ENCODE measurements around the gene LRPAP1.

LRPAP1 gene

DNA sequence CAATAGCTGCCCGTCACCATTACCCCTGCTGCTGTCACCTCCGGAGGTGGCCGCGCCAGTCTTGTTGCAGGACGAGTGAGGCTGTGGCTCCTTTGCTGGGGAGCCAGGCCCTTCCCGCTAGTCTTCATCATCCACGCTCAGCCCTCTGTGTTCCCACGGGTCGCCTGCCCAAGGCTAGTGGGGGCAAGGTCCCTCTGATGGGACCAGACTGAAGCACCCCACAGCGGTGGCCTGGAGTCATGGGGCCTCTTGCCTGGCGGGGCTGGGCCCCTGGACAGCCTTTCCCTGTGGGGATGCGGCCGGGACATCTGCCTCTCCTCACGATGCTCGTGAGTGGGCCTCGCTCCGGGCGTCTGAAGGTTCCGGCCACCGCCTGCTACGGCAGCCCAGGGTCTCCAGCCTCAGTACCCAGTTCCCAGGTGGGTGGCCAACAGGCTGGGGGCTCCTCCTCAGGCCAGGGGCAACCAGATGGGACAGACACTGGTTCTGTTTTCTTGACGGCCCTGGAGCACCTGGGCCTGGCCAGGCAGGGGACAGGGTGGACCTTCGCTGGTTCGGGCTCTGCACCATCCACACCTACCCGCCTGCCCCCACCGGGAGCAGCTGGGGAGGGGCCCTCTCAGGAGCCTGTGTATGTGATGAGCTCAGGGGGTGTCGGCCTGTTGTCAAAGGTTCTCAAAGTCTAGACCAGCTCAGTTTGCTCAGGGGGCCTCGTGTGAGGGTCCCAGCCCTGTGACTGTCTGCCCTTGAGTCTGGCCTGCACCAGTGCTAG, 36.8 kb downstream of the LRPAP1 start:
- H3K4me1 Mint-ChIP-seq, result peaks cover 46% of the 10 kb centered on the region
- no peak overlapping the region for H3K4me3 Mint-ChIP-seq
- ATAC-seq, result no peak
- H3K9me3 Mint-ChIP-seq, result no peaks in the 10 kb centered on the region
- no peaks in the 10 kb centered on the region for H3K27me3 Mint-ChIP-seq
- H3K27ac Mint-ChIP-seq, result no peak overlapping the region
- H3K36me3 Mint-ChIP-seq, result peaks cover 19% of the 10 kb centered on the region

- no peak for ATAC-seq
- Mint-ChIP-seq H3K4me3 (no peak overlapping the region), H3K9me3 (no peaks in the 10 kb centered on the region), H3K36me3 (peaks cover 25% of the 10 kb centered on the region), H3K27me3 (no peaks in the 10 kb centered on the region), H3K4me1 (peaks cover 55% of the 10 kb centered on the region), H3K27ac (no peak overlapping the region)
These were observed 37.8 kb downstream of the LRPAP1 start for GRCh38 chr4:3494462-3494871.

- H3K27ac Mint-ChIP-seq, result no peak overlapping the region
- H3K4me1 Mint-ChIP-seq, result peaks cover 61% of the 10 kb centered on the region
- no peak overlapping the region for H3K4me3 Mint-ChIP-seq
- no peaks in the 10 kb centered on the region for H3K9me3 Mint-ChIP-seq
- no peaks in the 10 kb centered on the region for H3K27me3 Mint-ChIP-seq
- H3K36me3 Mint-ChIP-seq, result peaks cover 25% of the 10 kb centered on the region
- ATAC-seq, result no peak
These were observed 38.3 kb downstream of the LRPAP1 start for GRCh38 chr4:3493720-3494461.

DNA sequence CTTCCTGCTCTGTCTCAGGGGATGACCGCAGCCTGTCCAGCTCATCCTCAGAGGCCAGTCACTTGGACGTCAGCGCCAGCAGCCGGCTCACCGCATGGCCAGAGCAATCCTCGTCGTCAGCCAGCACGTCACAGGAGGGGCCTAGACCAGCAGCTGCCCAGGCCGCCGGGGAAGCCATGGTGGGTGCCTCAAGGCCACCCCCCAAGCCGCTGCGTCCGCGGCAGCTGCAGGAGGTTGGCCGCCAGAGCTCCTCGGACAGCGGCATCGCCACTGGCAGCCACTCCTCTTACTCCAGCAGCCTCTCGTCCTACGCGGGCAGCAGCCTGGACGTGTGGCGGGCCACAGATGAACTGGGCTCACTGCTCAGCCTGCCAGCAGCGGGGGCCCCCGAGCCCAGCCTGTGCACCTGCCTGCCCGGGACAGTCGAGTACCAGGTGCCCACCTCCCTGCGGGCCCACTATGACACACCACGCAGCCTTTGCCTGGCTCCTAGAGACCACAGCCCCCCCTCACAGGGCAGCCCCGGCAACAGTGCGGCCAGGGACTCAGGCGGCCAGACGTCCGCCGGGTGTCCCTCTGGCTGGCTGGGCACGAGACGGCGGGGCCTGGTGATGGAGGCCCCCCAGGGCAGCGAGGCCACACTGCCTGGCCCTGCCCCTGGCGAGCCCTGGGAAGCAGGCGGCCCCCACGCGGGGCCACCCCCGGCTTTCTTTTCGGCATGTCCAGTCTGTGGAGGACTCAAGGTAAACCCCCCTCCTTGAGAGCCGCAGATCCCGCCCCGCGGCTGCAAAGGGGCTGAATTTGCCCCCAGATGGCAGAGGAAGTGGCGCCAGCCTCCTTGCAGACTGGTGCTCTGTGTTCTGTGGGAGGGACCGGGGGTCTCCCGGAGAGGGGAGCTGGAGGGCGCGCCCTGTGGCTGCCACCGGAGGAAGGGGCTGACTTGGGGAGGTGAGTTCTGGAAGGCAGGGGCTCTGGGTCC, 39.2 kb downstream of the LRPAP1 start:
- H3K9me3 Mint-ChIP-seq, result no peaks in the 10 kb centered on the region
- peaks cover 25% of the 10 kb centered on the region for H3K36me3 Mint-ChIP-seq
- H3K27me3 Mint-ChIP-seq, result no peaks in the 10 kb centered on the region
- no peak for ATAC-seq
- no peak overlapping the region for H3K4me3 Mint-ChIP-seq
- no peak overlapping the region for H3K27ac Mint-ChIP-seq
- H3K4me1 Mint-ChIP-seq, result peaks cover 69% of the 10 kb centered on the region

GRCh38 chr4:3491681-3492405, 40.4 kb downstream of the LRPAP1 start:
- Mint-ChIP-seq H3K4me3 (no peak overlapping the region), H3K36me3 (peaks cover 25% of the 10 kb centered on the region), H3K4me1 (peaks cover 71% of the 10 kb centered on the region), H3K27me3 (no peaks in the 10 kb centered on the region), H3K27ac (no peak overlapping the region), H3K9me3 (no peaks in the 10 kb centered on the region)
- no peak for ATAC-seq

DNA sequence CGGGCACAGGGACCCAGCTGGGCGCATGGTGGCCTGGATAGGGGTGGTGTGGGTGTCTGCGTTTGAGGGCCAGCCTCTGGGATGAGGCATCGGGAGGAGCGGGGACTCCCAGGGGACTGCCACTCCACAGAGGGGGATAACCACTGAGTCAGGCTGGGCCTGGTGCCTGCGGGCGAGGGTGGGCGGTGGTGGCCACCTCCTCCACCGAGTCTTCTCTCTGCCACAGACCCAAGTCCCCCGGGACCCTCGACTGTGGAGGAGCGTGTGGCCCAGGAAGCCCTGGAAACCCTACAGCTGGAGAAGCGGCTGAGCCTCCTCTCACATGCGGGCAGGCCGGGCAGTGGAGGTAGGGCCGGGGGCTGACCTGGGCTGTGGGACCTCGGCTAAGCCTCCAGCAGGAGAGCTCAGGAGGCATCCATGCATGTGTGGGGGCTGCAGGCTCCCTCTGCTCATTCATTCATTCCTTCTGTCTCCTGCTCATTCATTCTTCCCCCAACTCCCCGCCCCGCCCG, 42.7 kb downstream of the LRPAP1 start:
- H3K27ac Mint-ChIP-seq, result peak overlapping the region; percentile 73
- H3K27me3 Mint-ChIP-seq, result no peaks in the 10 kb centered on the region
- H3K9me3 Mint-ChIP-seq, result no peaks in the 10 kb centered on the region
- H3K4me1 Mint-ChIP-seq, result peaks cover 75% of the 10 kb centered on the region
- peaks cover 25% of the 10 kb centered on the region for H3K36me3 Mint-ChIP-seq
- no peak overlapping the region for H3K4me3 Mint-ChIP-seq
- ATAC-seq, result no peak

GRCh38 chr4:3488820-3489219, 43.4 kb downstream of the LRPAP1 start:
- peak overlapping the region; percentile 28 for H3K4me3 Mint-ChIP-seq
- H3K4me1 Mint-ChIP-seq, result peaks cover 82% of the 10 kb centered on the region
- H3K27ac Mint-ChIP-seq, result peak overlapping the region; percentile 73
- ATAC-seq, result no peak
- H3K36me3 Mint-ChIP-seq, result peaks cover 25% of the 10 kb centered on the region
- H3K9me3 Mint-ChIP-seq, result no peaks in the 10 kb centered on the region
- no peaks in the 10 kb centered on the region for H3K27me3 Mint-ChIP-seq

DNA sequence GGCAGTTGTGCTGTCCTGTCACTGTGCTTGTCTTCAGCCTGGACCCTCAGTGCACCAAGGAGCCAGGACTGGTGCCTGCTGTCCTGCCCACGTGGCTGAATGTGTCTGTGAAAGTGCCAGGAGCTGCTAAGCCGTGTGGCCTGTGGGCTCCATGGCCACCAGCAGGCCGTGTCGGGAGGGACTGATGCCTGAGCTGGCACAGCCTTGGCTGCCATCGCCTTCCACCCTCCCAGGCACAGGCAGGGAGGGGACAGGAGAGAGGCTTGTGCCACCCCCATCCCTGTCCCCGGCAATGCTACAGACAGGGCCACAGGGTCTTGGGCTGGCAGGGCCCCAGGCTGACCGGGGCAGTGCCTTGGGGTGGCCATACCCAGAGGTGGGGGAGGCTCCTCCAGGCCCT, 44.4 kb downstream of the LRPAP1 start:
- H3K27ac Mint-ChIP-seq, result peak overlapping the region; percentile 73

DNA sequence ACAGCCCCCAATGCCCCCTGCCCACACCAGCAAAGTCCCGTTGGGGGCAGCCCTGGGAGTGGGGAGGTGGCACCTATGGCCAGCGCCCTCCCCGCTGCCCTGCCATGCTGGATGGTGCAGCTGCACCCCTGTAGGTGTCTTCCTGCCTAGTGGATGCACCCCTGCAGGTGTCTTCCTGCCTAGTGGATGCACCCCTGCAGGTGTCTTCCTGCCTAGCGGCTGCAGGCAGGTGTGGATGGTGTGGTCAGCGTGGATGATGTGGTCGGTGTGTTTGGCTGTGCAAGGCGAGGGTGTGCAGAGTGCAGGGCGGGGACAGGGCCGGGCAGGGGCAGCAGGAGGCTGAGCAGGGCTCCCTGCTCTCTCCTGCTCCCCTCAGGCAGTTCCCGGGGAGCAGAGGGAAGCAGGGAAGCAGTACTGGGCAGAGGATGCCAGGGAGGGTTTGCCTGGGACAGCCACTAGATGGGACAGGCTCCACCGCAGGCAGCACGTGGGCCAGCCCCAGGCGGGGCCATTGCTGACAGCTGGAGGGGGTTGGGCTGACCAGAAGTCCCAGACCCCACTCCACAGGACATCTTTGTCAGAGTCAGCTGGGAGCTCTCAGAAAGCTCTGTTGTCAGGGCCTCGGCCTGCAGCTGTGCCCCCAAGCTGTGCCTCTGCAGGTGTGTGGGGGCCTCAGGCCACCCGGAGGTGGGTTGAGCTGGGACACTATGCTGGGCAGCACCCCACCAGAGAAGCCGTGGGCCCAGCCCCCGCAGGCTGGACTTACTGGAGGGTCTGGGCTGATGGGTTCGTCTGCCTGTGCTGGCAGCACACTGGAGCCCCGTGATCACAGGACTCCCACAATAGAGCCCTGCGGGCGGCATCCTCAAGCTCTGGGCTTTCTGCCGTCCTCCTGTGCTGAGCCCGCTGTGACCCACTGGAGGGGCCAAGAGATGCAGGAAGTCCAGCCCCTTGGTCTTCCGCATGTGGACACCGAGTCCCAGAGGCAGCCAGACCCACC, 45.4 kb downstream of the LRPAP1 start:
- H3K27ac Mint-ChIP-seq, result peak overlapping the region; percentile 57
- no peaks in the 10 kb centered on the region for H3K9me3 Mint-ChIP-seq
- H3K27me3 Mint-ChIP-seq, result no peaks in the 10 kb centered on the region
- ATAC-seq, result no peak
- peaks cover 19% of the 10 kb centered on the region for H3K36me3 Mint-ChIP-seq
- H3K4me3 Mint-ChIP-seq, result peak overlapping the region; percentile 89
- peaks cover 94% of the 10 kb centered on the region for H3K4me1 Mint-ChIP-seq

More for the DNA sequence above, 44.4 kb downstream of the LRPAP1 start:
- Mint-ChIP-seq H3K36me3 (peaks cover 25% of the 10 kb centered on the region), H3K9me3 (no peaks in the 10 kb centered on the region), H3K4me3 (no peak overlapping the region), H3K27me3 (no peaks in the 10 kb centered on the region), H3K4me1 (peaks cover 89% of the 10 kb centered on the region)
- no peak for ATAC-seq

DNA sequence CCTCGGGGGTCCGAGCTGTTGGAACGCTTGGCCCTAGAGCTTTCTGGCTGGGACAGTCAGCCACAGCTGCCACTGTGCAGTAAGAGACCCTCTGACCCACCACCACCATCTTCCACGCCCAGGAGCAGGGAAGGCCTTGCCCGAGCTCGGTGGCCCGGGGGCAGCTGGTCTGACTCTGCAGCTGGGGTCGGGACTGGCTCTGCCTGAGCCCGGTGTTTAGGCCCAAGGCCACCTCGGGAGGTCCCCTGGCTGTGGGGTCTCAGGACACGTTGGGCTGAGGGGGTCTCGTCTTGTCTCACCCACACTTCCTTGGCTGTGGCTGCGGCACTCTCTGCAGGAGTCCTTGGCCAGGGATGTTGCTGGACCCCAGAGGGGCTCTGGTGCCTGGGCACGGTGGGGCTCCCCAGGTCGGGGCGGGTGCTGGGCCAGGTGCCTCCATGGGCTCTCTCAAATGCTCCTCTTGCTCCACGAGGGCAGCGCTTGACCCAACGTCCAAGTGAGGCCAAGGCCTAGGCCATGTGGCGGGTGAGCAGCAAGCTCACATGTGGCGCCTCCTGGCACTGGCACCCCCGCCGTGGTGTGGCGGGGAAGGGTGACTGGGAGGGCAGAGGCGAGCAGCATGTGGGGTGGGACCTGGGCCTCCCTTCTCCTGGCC, 46.2 kb downstream of the LRPAP1 start:
- Mint-ChIP-seq H3K36me3 (peaks cover 12% of the 10 kb centered on the region), H3K27me3 (no peaks in the 10 kb centered on the region), H3K4me3 (peak overlapping the region; percentile 89), H3K9me3 (no peaks in the 10 kb centered on the region), H3K27ac (peak overlapping the region; percentile 57), H3K4me1 (peaks cover 94% of the 10 kb centered on the region)
- no peak for ATAC-seq

DNA sequence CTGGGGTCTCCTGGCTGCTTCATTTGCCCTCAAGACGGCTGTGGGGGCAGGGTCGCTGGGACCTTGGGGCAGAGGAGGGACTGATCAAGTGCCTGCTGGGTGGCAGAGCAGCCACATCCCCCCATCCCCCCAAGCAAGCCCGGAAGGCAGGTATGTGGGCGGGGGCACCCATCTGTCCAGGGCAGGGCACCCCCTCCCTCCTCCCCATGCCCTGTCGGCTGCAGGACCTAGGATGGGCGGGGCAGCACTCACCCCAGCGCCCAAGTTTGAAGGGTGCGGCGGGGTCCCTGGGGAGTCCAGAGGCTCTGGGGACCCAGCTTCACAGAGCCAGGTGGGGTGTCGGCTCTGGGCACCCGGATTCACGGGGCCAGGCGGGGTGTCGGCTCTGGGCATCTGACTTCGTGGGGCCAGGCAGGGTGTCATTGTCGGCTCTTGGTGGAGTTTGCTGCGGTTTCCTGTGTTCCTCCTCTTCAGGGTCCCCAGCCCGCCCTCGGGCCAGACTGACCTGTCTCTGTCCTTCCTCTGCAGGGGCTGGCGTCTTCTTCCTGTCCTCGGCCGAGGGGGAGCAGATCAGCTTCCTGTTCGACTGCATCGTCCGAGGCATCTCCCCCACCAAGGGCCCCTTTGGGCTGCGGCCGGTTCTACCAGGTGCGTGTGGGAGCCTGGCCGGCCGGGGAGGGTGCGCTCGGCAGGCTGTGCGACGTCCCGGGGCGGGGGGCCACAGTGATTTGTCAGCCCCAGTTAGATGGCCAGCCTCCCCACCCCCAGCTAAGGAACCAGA, 47.0 kb downstream of the LRPAP1 start:
- ATAC-seq, result peak; percentile 84
- H3K27ac Mint-ChIP-seq, result peak overlapping the region; percentile 57
- peaks cover 94% of the 10 kb centered on the region for H3K4me1 Mint-ChIP-seq
- peak overlapping the region; percentile 89 for H3K4me3 Mint-ChIP-seq
- H3K27me3 Mint-ChIP-seq, result no peaks in the 10 kb centered on the region
- H3K9me3 Mint-ChIP-seq, result no peaks in the 10 kb centered on the region
- H3K36me3 Mint-ChIP-seq, result peaks cover 4% of the 10 kb centered on the region
